ENCODE measurements around the gene MAP4K5. TPM values are rescaled to one million over a fixed set of nuclear protein-coding genes. Genes with fewer than 3 reads are reported as not detected.

MAP4K5 gene
- total and polyA plus RNA-seq, 4 experiments from 2014 or later, result 5.9 to 43.0 (median 31.5) TPM

- intact Hi-C loops (cut with micrococcal nuclease), result loop anchor here (2.0 to 10.0 kb wide), 7 partner anchors 220 to 1070 kb away; partner anchors contain the start of genes DMAC2L, DNAAF2, L2HGDH and NEMF
- peak overlapping the region; percentile 85 to 94 (median 90) for H3K4me3 Mint-ChIP-seq
- H3K4me1 ChIP-seq (ENCODE audit: insufficient read depth, low read length), result peaks cover 43% of the 10 kb centered on the region
- H3K36me3 ChIP-seq (ENCODE audit: insufficient read depth, low read length), result no peaks in the 10 kb centered on the region
- H3K4me3 ChIP-seq (ENCODE audit: low read length in 2 of 2), result peak overlapping the region in 1 of 2 donors; percentile 68
- no peak for DNase-seq
- H3K9me3 ChIP-seq (ENCODE audit: control insufficient read depth in 1 of 2, low read length in 2 of 2), result no peaks in the 10 kb centered on the region
- no peaks in the 10 kb centered on the region for H3K27me3 Mint-ChIP-seq
- H3K9me3 Mint-ChIP-seq, result no peaks in the 10 kb centered on the region
- H3K27ac Mint-ChIP-seq, result peak overlapping the region; percentile 85 to 94 (median 90)
- H3K27me3 ChIP-seq (ENCODE audit: insufficient read depth, low read length), result no peaks in the 10 kb centered on the region
- peaks cover 30 to 45% (median 41%) of the 10 kb centered on the region in 4 donors for H3K4me1 Mint-ChIP-seq
- POLR2A ChIA-PET (ENCODE audit: partially characterized antibody), result interaction anchor here (1.7 kb wide), 1 partner anchor 298 kb away, joined by 4 read pairs; the partner anchor contains the start of gene NIN
- H3K36me3 Mint-ChIP-seq, result peaks cover 0 to 1% of the 10 kb centered on the region in 2 donors
- H3K27ac ChIP-seq (ENCODE audit: low read depth, low read length), result peak overlapping the region; percentile 69
- CTCF ChIA-PET (ENCODE audit: partially characterized antibody), result interaction anchor here (1.0 to 2.3 kb wide), 2 partner anchors 12 to 212 kb away, joined by 3 to 31 read pairs; no protein-coding TSS in a partner anchor
These were observed 904 bp upstream of the MAP4K5 start for GRCh38 chr14:50533241-50533705.

- Mint-ChIP-seq H3K36me3 (peaks cover 1 to 4% of the 10 kb centered on the region in 2 donors), H3K27me3 (no peaks in the 10 kb centered on the region), H3K27ac (peak overlapping the region; percentile 70 to 95 (median 90)), H3K9me3 (no peaks in the 10 kb centered on the region), H3K4me3 (peak overlapping the region; percentile 88 to 94 (median 93)), H3K4me1 (peaks cover 33 to 50% (median 43%) of the 10 kb centered on the region in 4 donors)
- peak overlapping the region; percentile 69 for H3K27ac ChIP-seq (ENCODE audit: low read depth, low read length)
- CTCF ChIA-PET (ENCODE audit: partially characterized antibody), result interaction anchor here (0.7 to 2.3 kb wide), 11 partner anchors 18 to 678 kb away, joined by 3 to 31 read pairs (median 3); partner anchors contain the start of gene ATL1
- POLR2A ChIA-PET (ENCODE audit: partially characterized antibody), result interaction anchor here (0.6 to 1.8 kb wide), 13 partner anchors 9 to 678 kb away, joined by 3 to 13 read pairs (median 4); partner anchors contain the start of genes ATL1, DMAC2L, L2HGDH and NIN
- peak overlapping the region; percentile 26 to 68 for H3K4me3 ChIP-seq (ENCODE audit: low read length in 2 of 2)
- H3K4me1 ChIP-seq (ENCODE audit: insufficient read depth, low read length), result peaks cover 46% of the 10 kb centered on the region
- intact Hi-C loops (cut with micrococcal nuclease), result loop anchor here (1.0 to 10.0 kb wide), 10 partner anchors 136 to 1069 kb away; partner anchors contain the start of genes DMAC2L, DNAAF2, L2HGDH and NEMF
- H3K9me3 ChIP-seq (ENCODE audit: control insufficient read depth in 1 of 2, low read length in 2 of 2), result no peaks in the 10 kb centered on the region
- no peaks in the 10 kb centered on the region for H3K36me3 ChIP-seq (ENCODE audit: insufficient read depth, low read length)
- DNase-seq, result peak; percentile 14 to 52 (median 15)
- H3K27me3 ChIP-seq (ENCODE audit: insufficient read depth, low read length), result no peaks in the 10 kb centered on the region
These were observed 521 bp downstream of the MAP4K5 start for GRCh38 chr14:50531595-50532501.

- ChIA-PET CTCF (ENCODE audit: partially characterized antibody) (interaction anchor here (1.5 to 1.7 kb wide), 2 partner anchors 17 to 665 kb away, joined by 3 to 4 read pairs; no protein-coding TSS in a partner anchor), POLR2A (ENCODE audit: partially characterized antibody) (interaction anchor here (0.6 to 1.8 kb wide), 3 partner anchors 210 to 443 kb away, joined by 3 to 12 read pairs (median 6); partner anchors contain the start of gene SOS2)
- H3K4me3 Mint-ChIP-seq, result peak overlapping the region in 7 of 8 donors; percentile 90 to 94 (median 93)
- H3K9me3 ChIP-seq (ENCODE audit: control insufficient read depth in 1 of 2, low read length in 2 of 2), result no peaks in the 10 kb centered on the region
- no peaks in the 10 kb centered on the region for H3K27me3 Mint-ChIP-seq
- peaks cover 38 to 58% (median 51%) of the 10 kb centered on the region in 4 donors for H3K4me1 Mint-ChIP-seq
- H3K4me3 ChIP-seq (ENCODE audit: low read length in 2 of 2), result no peak overlapping the region
- no peaks in the 10 kb centered on the region for H3K27me3 ChIP-seq (ENCODE audit: insufficient read depth, low read length)
- peaks cover 46% of the 10 kb centered on the region for H3K4me1 ChIP-seq (ENCODE audit: insufficient read depth, low read length)
- H3K36me3 ChIP-seq (ENCODE audit: insufficient read depth, low read length), result no peaks in the 10 kb centered on the region
- DNase-seq, result no peak
- peaks cover 1 to 4% of the 10 kb centered on the region in 2 donors for H3K36me3 Mint-ChIP-seq
- H3K27ac Mint-ChIP-seq, result peak overlapping the region in 6 of 7 donors; percentile 81 to 95 (median 90)
- intact Hi-C loops (cut with micrococcal nuclease), result loop anchor here (1.0 to 10.0 kb wide), 2 partner anchors 137 to 896 kb away; partner anchors contain the start of genes DNAAF2 and SAV1
- H3K27ac ChIP-seq (ENCODE audit: low read depth, low read length), result peak overlapping the region; percentile 69
- H3K9me3 Mint-ChIP-seq, result no peaks in the 10 kb centered on the region
These were observed 1.5 kb downstream of the MAP4K5 start for GRCh38 chr14:50530794-50531365.

- no peak for DNase-seq
- Mint-ChIP-seq H3K9me3 (no peaks in the 10 kb centered on the region), H3K27ac (peak overlapping the region in 5 of 7 donors; percentile 24 to 85 (median 71)), H3K27me3 (no peaks in the 10 kb centered on the region), H3K36me3 (peaks cover 1 to 4% of the 10 kb centered on the region in 2 donors), H3K4me1 (peaks cover 38 to 60% (median 51%) of the 10 kb centered on the region in 4 donors), H3K4me3 (peak overlapping the region; percentile 45 to 94 (median 93))
- POLR2A ChIA-PET (ENCODE audit: partially characterized antibody), result no interaction called here
- no peaks in the 10 kb centered on the region for H3K9me3 ChIP-seq (ENCODE audit: control insufficient read depth in 1 of 2, low read length in 2 of 2)
- CTCF ChIA-PET (ENCODE audit: partially characterized antibody), result interaction anchor here (2.9 kb wide), 1 partner anchor 209 kb away, joined by 16 read pairs; no protein-coding TSS in a partner anchor
- H3K4me1 ChIP-seq (ENCODE audit: insufficient read depth, low read length), result peaks cover 49% of the 10 kb centered on the region
- no peaks in the 10 kb centered on the region for H3K36me3 ChIP-seq (ENCODE audit: insufficient read depth, low read length)
- intact Hi-C loops (cut with micrococcal nuclease), result loop anchor here (10.0 kb wide), 1 partner anchor 896 kb away; the partner anchor contains the start of gene DNAAF2
- H3K27ac ChIP-seq (ENCODE audit: low read depth, low read length), result no peak overlapping the region
- H3K4me3 ChIP-seq (ENCODE audit: low read length in 2 of 2), result no peak overlapping the region
- H3K27me3 ChIP-seq (ENCODE audit: insufficient read depth, low read length), result no peaks in the 10 kb centered on the region
These were observed 2.0 kb downstream of the MAP4K5 start for GRCh38 chr14:50530358-50530757.

- H3K27ac Mint-ChIP-seq, result peak overlapping the region in 6 of 7 donors; percentile 24 to 85 (median 60)
- H3K27me3 ChIP-seq (ENCODE audit: insufficient read depth, low read length), result no peaks in the 10 kb centered on the region
- H3K4me1 Mint-ChIP-seq, result peaks cover 45 to 68% (median 60%) of the 10 kb centered on the region in 4 donors
- H3K36me3 Mint-ChIP-seq, result peaks cover 1 to 4% of the 10 kb centered on the region in 2 donors
- intact Hi-C loops (cut with micrococcal nuclease), result loop anchor here (10.0 kb wide), 1 partner anchor 895 kb away; the partner anchor contains the start of gene DNAAF2
- H3K27ac ChIP-seq (ENCODE audit: low read depth, low read length), result no peak overlapping the region
- H3K4me1 ChIP-seq (ENCODE audit: insufficient read depth, low read length), result peaks cover 56% of the 10 kb centered on the region
- H3K4me3 ChIP-seq (ENCODE audit: low read length in 2 of 2), result no peak overlapping the region
- POLR2A ChIA-PET (ENCODE audit: partially characterized antibody), result no interaction called here
- CTCF ChIA-PET (ENCODE audit: partially characterized antibody), result interaction anchor here (1.3 to 2.9 kb wide), 2 partner anchors 209 to 211 kb away, joined by 3 to 16 read pairs; no protein-coding TSS in a partner anchor
- no peaks in the 10 kb centered on the region for H3K9me3 Mint-ChIP-seq
- H3K9me3 ChIP-seq (ENCODE audit: control insufficient read depth in 1 of 2, low read length in 2 of 2), result no peaks in the 10 kb centered on the region
- no peaks in the 10 kb centered on the region for H3K27me3 Mint-ChIP-seq
- peak overlapping the region in 7 of 8 donors; percentile 12 to 94 (median 93) for H3K4me3 Mint-ChIP-seq
- DNase-seq, result no peak
- no peaks in the 10 kb centered on the region for H3K36me3 ChIP-seq (ENCODE audit: insufficient read depth, low read length)
These were observed 2.8 kb downstream of the MAP4K5 start for GRCh38 chr14:50529288-50530179.

GRCh38 chr14:50528000-50528399 lies 4.4 kb downstream of the MAP4K5 start:
- ChIA-PET POLR2A (ENCODE audit: partially characterized antibody) (interaction anchor here (0.7 kb wide), 2 partner anchors 13 to 665 kb away, joined by 3 read pairs; no protein-coding TSS in a partner anchor), CTCF (ENCODE audit: partially characterized antibody) (interaction anchor here (0.7 to 2.9 kb wide), 5 partner anchors 12 to 676 kb away, joined by 3 to 16 read pairs (median 3); partner anchors contain the start of gene NEMF)
- Mint-ChIP-seq H3K4me3 (peak overlapping the region in 1 of 8 donors; percentile 6), H3K27ac (peak overlapping the region in 2 of 7 donors; percentile 8 to 9), H3K36me3 (peaks cover under 1 to 4% of the 10 kb centered on the region in 2 donors), H3K27me3 (no peaks in the 10 kb centered on the region), H3K9me3 (no peaks in the 10 kb centered on the region), H3K4me1 (peaks cover 56 to 78% (median 67%) of the 10 kb centered on the region in 4 donors)
- intact Hi-C loops (cut with micrococcal nuclease), result no loop called here
- peaks cover 67% of the 10 kb centered on the region for H3K4me1 ChIP-seq (ENCODE audit: insufficient read depth, low read length)
- no peaks in the 10 kb centered on the region for H3K36me3 ChIP-seq (ENCODE audit: insufficient read depth, low read length)
- no peaks in the 10 kb centered on the region for H3K9me3 ChIP-seq (ENCODE audit: control insufficient read depth in 1 of 2, low read length in 2 of 2)
- H3K27ac ChIP-seq (ENCODE audit: low read depth, low read length), result no peak overlapping the region
- no peak for DNase-seq
- H3K4me3 ChIP-seq (ENCODE audit: low read length in 2 of 2), result no peak overlapping the region
- H3K27me3 ChIP-seq (ENCODE audit: insufficient read depth, low read length), result no peaks in the 10 kb centered on the region

Measured in CD4-positive, alpha-beta memory T cell (primary cell).